Neural progenitor cell (in vitro differentiated cells): Measurements from ENCODE around the gene VPS41.

Experiments used
- EZH2 ChIP-seq: fragments of 200-600 bp; sonication (generic); IDR thresholded peaks from 2 replicates; pipeline ENCODE4 v1.6.1; 2017; ENCODE audit warnings: antibody characterized with exemption, mild to moderate bottlenecking, moderate library complexity
- EZH2phosphoT487 ChIP-seq: fragments of 200-600 bp; sonication (generic); IDR thresholded peaks from 2 replicates; pipeline ENCODE4 v1.6.1; 2017; ENCODE audit warnings: antibody characterized with exemption
- TF ChIP-seq, protein P1 (sequence below): fragments of 200-600 bp; sonication (generic); IDR thresholded peaks from 2 replicates; pipeline ENCODE4 v1.5.1; 2017; ENCODE audit warnings: antibody characterized with exemption, mild to moderate bottlenecking

DNA sequence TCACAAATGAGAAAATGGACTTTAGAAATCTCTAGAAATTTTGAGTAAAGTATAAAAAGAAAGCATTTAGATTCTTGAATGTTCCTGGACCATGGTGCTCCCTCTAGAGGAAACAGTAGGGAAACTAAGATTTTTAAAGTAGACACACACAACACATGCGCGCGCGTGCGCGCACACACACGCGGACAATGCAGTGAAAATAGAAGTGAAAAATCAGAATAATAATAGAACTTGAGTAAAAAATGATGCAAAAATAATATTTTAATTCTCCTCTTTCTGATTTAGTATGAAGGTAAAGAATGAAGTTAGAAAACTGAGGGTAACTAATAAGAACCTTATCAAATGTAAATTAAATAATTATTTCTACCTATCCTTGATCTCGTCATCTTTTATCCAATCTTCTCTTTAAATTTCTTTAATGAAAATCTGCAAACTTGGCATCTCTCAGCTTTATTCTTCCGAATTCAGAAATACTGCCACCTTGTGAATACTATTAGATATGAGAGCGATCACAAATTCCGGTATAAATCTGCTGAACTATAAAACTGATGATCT lies 160.9 kb downstream of the VPS41 start:
- TF ChIP-seq, protein P1, sequence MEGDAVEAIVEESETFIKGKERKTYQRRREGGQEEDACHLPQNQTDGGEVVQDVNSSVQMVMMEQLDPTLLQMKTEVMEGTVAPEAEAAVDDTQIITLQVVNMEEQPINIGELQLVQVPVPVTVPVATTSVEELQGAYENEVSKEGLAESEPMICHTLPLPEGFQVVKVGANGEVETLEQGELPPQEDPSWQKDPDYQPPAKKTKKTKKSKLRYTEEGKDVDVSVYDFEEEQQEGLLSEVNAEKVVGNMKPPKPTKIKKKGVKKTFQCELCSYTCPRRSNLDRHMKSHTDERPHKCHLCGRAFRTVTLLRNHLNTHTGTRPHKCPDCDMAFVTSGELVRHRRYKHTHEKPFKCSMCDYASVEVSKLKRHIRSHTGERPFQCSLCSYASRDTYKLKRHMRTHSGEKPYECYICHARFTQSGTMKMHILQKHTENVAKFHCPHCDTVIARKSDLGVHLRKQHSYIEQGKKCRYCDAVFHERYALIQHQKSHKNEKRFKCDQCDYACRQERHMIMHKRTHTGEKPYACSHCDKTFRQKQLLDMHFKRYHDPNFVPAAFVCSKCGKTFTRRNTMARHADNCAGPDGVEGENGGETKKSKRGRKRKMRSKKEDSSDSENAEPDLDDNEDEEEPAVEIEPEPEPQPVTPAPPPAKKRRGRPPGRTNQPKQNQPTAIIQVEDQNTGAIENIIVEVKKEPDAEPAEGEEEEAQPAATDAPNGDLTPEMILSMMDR: peak; percentile 58
- no peak for TF ChIP-seq EZH2phosphoT487
- no peak for TF ChIP-seq EZH2
